Measurements from ENCODE around the gene NPNT. TPM values are rescaled to one million over a fixed set of nuclear protein-coding genes. Genes with fewer than 3 reads are reported as not detected.

Gene NPNT
- polyA plus RNA-seq, 1 of the 3 experiments (the other 2 are of a cell fraction): not detected

DNA sequence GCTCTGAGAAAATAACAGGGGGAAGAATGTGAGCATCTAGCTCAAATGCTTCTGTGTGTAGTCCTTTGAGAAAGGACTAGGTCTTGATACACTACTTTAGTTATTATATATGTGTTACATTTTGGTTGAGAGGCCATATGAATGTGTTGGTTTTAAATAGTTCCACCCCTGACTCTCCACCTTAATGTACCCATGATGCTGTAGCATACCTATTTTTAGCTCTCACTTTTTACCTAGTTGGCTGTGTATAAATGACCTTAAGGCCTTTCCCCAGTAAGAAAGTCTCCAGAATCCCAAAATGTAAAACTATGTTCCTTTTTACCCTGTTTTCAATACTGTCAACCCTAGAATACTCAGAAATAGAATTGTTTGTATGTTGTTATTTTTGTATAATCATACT lies 20.0 kb upstream of the NPNT start:
- H3K4me1 ChIP-seq (ENCODE audit: control insufficient read depth in 1 of 2, insufficient read depth in 2 of 2, low read depth in 1 of 2, low read length in 1 of 2): no peaks in the 10 kb centered on the region
- H3F3A ChIP-seq (replicated peaks; ENCODE audit: insufficient read depth): no peaks in the 10 kb centered on the region
- CTCF ChIA-PET: interaction anchor here (0.8 to 1.0 kb wide), 2 partner anchors 33 to 355 kb away, joined by 3 read pairs; no protein-coding TSS in a partner anchor
- H3K4me2 ChIP-seq: no peak overlapping the region
- H3K36me3 ChIP-seq (replicated peaks in 1 of 2; ENCODE audit: control insufficient read depth in 1 of 2, insufficient read depth in 2 of 2, low read length in 1 of 2): no peaks in the 10 kb centered on the region
- no peaks in the 10 kb centered on the region for H4K20me1 ChIP-seq (ENCODE audit: insufficient read depth)
- no peak for TF ChIP-seq NRF1 (IDR thresholded peaks at IDR 0.05; ENCODE audit: low read depth, low read length)
- TF ChIP-seq, protein P1, sequence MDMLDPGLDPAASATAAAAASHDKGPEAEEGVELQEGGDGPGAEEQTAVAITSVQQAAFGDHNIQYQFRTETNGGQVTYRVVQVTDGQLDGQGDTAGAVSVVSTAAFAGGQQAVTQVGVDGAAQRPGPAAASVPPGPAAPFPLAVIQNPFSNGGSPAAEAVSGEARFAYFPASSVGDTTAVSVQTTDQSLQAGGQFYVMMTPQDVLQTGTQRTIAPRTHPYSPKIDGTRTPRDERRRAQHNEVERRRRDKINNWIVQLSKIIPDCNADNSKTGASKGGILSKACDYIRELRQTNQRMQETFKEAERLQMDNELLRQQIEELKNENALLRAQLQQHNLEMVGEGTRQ (IDR thresholded peaks at IDR 0.05; ENCODE audit: borderline replicate concordance, low read depth, low read length): no peak
- no peak for TF ChIP-seq MXI1 (IDR thresholded peaks at IDR 0.05; ENCODE audit: low read depth, low read length)
- no peak for TF ChIP-seq NFIC (IDR thresholded peaks at IDR 0.05; ENCODE audit: borderline replicate concordance)
- TF ChIP-seq MEF2A (IDR thresholded peaks at IDR 0.05; ENCODE audit: borderline replicate concordance, low read depth): no peak
- TF ChIP-seq RFX5 (IDR thresholded peaks at IDR 0.05; ENCODE audit: low read length): no peak
- TF ChIP-seq, protein P2, sequence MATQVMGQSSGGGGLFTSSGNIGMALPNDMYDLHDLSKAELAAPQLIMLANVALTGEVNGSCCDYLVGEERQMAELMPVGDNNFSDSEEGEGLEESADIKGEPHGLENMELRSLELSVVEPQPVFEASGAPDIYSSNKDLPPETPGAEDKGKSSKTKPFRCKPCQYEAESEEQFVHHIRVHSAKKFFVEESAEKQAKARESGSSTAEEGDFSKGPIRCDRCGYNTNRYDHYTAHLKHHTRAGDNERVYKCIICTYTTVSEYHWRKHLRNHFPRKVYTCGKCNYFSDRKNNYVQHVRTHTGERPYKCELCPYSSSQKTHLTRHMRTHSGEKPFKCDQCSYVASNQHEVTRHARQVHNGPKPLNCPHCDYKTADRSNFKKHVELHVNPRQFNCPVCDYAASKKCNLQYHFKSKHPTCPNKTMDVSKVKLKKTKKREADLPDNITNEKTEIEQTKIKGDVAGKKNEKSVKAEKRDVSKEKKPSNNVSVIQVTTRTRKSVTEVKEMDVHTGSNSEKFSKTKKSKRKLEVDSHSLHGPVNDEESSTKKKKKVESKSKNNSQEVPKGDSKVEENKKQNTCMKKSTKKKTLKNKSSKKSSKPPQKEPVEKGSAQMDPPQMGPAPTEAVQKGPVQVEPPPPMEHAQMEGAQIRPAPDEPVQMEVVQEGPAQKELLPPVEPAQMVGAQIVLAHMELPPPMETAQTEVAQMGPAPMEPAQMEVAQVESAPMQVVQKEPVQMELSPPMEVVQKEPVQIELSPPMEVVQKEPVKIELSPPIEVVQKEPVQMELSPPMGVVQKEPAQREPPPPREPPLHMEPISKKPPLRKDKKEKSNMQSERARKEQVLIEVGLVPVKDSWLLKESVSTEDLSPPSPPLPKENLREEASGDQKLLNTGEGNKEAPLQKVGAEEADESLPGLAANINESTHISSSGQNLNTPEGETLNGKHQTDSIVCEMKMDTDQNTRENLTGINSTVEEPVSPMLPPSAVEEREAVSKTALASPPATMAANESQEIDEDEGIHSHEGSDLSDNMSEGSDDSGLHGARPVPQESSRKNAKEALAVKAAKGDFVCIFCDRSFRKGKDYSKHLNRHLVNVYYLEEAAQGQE (IDR thresholded peaks at IDR 0.05; ENCODE audit: low read depth, low read length): no peak
- TF ChIP-seq TAF1 (IDR thresholded peaks at IDR 0.05; ENCODE audit: borderline replicate concordance, low read depth, low read length): no peak
- TF ChIP-seq RXRA (IDR thresholded peaks at IDR 0.05; ENCODE audit: borderline replicate concordance, low read depth): no peak
- TF ChIP-seq GABPA (IDR thresholded peaks at IDR 0.05; ENCODE audit: low read depth): no peak
- no peak for TF ChIP-seq CTCF (IDR thresholded peaks at IDR 0.05)
- TF ChIP-seq GATA2 (CRISPR knock-in tag; IDR thresholded peaks at IDR 0.05): no peak
- no peak for TF ChIP-seq FOXJ3 (CRISPR knock-in tag; IDR thresholded peaks at IDR 0.05)
- TF ChIP-seq, protein P3, sequence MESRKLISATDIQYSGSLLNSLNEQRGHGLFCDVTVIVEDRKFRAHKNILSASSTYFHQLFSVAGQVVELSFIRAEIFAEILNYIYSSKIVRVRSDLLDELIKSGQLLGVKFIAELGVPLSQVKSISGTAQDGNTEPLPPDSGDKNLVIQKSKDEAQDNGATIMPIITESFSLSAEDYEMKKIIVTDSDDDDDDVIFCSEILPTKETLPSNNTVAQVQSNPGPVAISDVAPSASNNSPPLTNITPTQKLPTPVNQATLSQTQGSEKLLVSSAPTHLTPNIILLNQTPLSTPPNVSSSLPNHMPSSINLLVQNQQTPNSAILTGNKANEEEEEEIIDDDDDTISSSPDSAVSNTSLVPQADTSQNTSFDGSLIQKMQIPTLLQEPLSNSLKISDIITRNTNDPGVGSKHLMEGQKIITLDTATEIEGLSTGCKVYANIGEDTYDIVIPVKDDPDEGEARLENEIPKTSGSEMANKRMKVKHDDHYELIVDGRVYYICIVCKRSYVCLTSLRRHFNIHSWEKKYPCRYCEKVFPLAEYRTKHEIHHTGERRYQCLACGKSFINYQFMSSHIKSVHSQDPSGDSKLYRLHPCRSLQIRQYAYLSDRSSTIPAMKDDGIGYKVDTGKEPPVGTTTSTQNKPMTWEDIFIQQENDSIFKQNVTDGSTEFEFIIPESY (IDR thresholded peaks at IDR 0.05; ENCODE audit: borderline replicate concordance, low read depth): no peak
- TF ChIP-seq RAD21 (IDR thresholded peaks at IDR 0.05; ENCODE audit: low read length): no peak
- TF ChIP-seq FOXM1 (IDR thresholded peaks at IDR 0.05; ENCODE audit: low read depth): no peak
- no peak for TF ChIP-seq ELF1 (IDR thresholded peaks at IDR 0.05)
- no peak for TF ChIP-seq SMC3 (IDR thresholded peaks at IDR 0.05; ENCODE audit: low read depth, low read length)
- H3K79me2 ChIP-seq (ENCODE audit: insufficient read depth): no peaks in the 10 kb centered on the region
- POLR2A ChIA-PET: no interaction called here
- no peak overlapping the region for H3K27ac ChIP-seq (ENCODE audit: low read depth in 2 of 2, low read length in 1 of 2)
- no peaks in the 10 kb centered on the region for H3K9me2 ChIP-seq
- no peaks in the 10 kb centered on the region for H3K9me3 ChIP-seq
- no peaks in the 10 kb centered on the region for H3K27me3 ChIP-seq (ENCODE audit: insufficient read depth)
- no peak for DNase-seq
- H3K4me3 ChIP-seq (ENCODE audit: low read depth in 2 of 2, low read length in 1 of 2): no peak overlapping the region
- no peak overlapping the region for H3K9ac ChIP-seq
- no peak overlapping the region for H2AFZ ChIP-seq (ENCODE audit: low read depth)

Data from SK-N-SH (cell line).